Dendritic cell treated with granulocyte-macrophage colony-stimulating factor and Interleukin-4, amounts not matched to agents 40 ng/mL and 50 ng/mL, for 4 days (primary cell): ENCODE measurements around the gene KRTAP10-4.
"Not testable (repeated sequence)": the region's sequence is repeated elsewhere in the genome, so short reads cannot be mapped to it uniquely, and the experiment has no call there.

Source experiments
- H3K27ac Mint-ChIP-seq: one replicate; pipeline ENCODE4 v1.8.0; 2022; ENCODE audit warnings: mild to moderate bottlenecking, mixed read lengths
- H3K27me3 Mint-ChIP-seq: one replicate; pipeline ENCODE4 v1.8.0; 2022; ENCODE audit warnings: mild to moderate bottlenecking, mixed read lengths
- H3K36me3 Mint-ChIP-seq: one replicate; pipeline ENCODE4 v1.8.0; 2022; ENCODE audit warnings: low read depth, mixed read lengths
- H3K4me1 Mint-ChIP-seq: one replicate; pipeline ENCODE4 v1.8.0; 2022; ENCODE audit warnings: low read depth, mixed read lengths
- H3K4me3 Mint-ChIP-seq: one replicate; pipeline ENCODE4 v1.8.0; 2022; ENCODE audit warnings: mild to moderate bottlenecking, moderate library complexity, mixed read lengths
- H3K9me3 Mint-ChIP-seq: one replicate; pipeline ENCODE4 v1.8.0; 2022; ENCODE audit warnings: mixed read lengths
- intact Hi-C: fragments of 100-400 bp; cut with micrococcal nuclease; formaldehyde crosslinking; loops from one replicate; pipeline ENCODE4 v1.15.0; 2022

KRTAP10-4 gene

GRCh38 chr21:44544566-44544965, 29.0 kb upstream of the KRTAP10-4 start:
- no peak overlapping the region for H3K4me3 Mint-ChIP-seq
- intact Hi-C loops = no loop called here

GRCh38 chr21:44547656-44548331, 25.7 kb upstream of the KRTAP10-4 start:
- intact Hi-C loops = no loop called here
- H3K9me3 Mint-ChIP-seq = peaks cover 15% of the 10 kb centered on the region
- H3K4me3 Mint-ChIP-seq = no peak overlapping the region
- no peak overlapping the region for H3K27ac Mint-ChIP-seq
- H3K4me1 Mint-ChIP-seq = no peaks in the 10 kb centered on the region
- no peaks in the 10 kb centered on the region for H3K36me3 Mint-ChIP-seq
- H3K27me3 Mint-ChIP-seq = peaks cover 57% of the 10 kb centered on the region

More at GRCh38 chr21:44544566-44544965, 29.0 kb upstream of the KRTAP10-4 start:
- Mint-ChIP-seq H3K36me3 (no peaks in the 10 kb centered on the region), H3K9me3 (peaks cover 15% of the 10 kb centered on the region), H3K27me3 (peaks cover 31% of the 10 kb centered on the region), H3K27ac (no peak overlapping the region), H3K4me1 (no peaks in the 10 kb centered on the region)

GRCh38 chr21:44548381-44548780, 25.1 kb upstream of the KRTAP10-4 start:
- intact Hi-C loops = no loop called here
- no peaks in the 10 kb centered on the region for H3K36me3 Mint-ChIP-seq
- peaks cover 60% of the 10 kb centered on the region for H3K27me3 Mint-ChIP-seq
- no peak overlapping the region for H3K4me3 Mint-ChIP-seq
- H3K4me1 Mint-ChIP-seq = no peaks in the 10 kb centered on the region
- no peak overlapping the region for H3K27ac Mint-ChIP-seq
- peaks cover 15% of the 10 kb centered on the region for H3K9me3 Mint-ChIP-seq

- Mint-ChIP-seq H3K4me1 (no peaks in the 10 kb centered on the region), H3K4me3 (no peak overlapping the region), H3K27me3 (peaks cover 60% of the 10 kb centered on the region), H3K36me3 (no peaks in the 10 kb centered on the region), H3K9me3 (peaks cover 15% of the 10 kb centered on the region), H3K27ac (no peak overlapping the region)
- intact Hi-C loops = no loop called here
These were observed 24.6 kb upstream of the KRTAP10-4 start for GRCh38 chr21:44548922-44549321.

GRCh38 chr21:44549525-44550211, 23.9 kb upstream of the KRTAP10-4 start:
- intact Hi-C loops = no loop called here
- peaks cover 15% of the 10 kb centered on the region for H3K9me3 Mint-ChIP-seq
- peaks cover 63% of the 10 kb centered on the region for H3K27me3 Mint-ChIP-seq
- no peaks in the 10 kb centered on the region for H3K4me1 Mint-ChIP-seq
- H3K27ac Mint-ChIP-seq = no peak overlapping the region
- no peak overlapping the region for H3K4me3 Mint-ChIP-seq
- no peaks in the 10 kb centered on the region for H3K36me3 Mint-ChIP-seq

- intact Hi-C loops, H3K4me3 Mint-ChIP-seq, H3K36me3 Mint-ChIP-seq, H3K27ac Mint-ChIP-seq, H3K4me1 Mint-ChIP-seq: not testable (repeated sequence)
- Mint-ChIP-seq H3K9me3 (peaks cover 15% of the 10 kb centered on the region), H3K27me3 (peaks cover 63% of the 10 kb centered on the region)
These were observed 23.2 kb upstream of the KRTAP10-4 start for GRCh38 chr21:44550285-44550684.

- Mint-ChIP-seq H3K4me1 (no peaks in the 10 kb centered on the region), H3K36me3 (no peaks in the 10 kb centered on the region), H3K27ac (no peak overlapping the region), H3K27me3 (peaks cover 64% of the 10 kb centered on the region), H3K9me3 (peaks cover 15% of the 10 kb centered on the region), H3K4me3 (no peak overlapping the region)
- intact Hi-C loops = no loop called here
These were observed 22.7 kb upstream of the KRTAP10-4 start for GRCh38 chr21:44550807-44551206.

- intact Hi-C loops = no loop called here
- peaks cover 13% of the 10 kb centered on the region for H3K9me3 Mint-ChIP-seq
- no peak within 1 kb of the TSS for H3K27ac Mint-ChIP-seq
- H3K4me1 Mint-ChIP-seq = no peaks in the 10 kb centered on the region
- H3K4me3 Mint-ChIP-seq = no peak within 1 kb of the TSS
- H3K27me3 Mint-ChIP-seq = peaks cover 65% of the 10 kb centered on the region
- no peaks in the 10 kb centered on the region for H3K36me3 Mint-ChIP-seq
These were observed 22.1 kb upstream of the KRTAP10-4 start, which contains the start of gene KRTAP10-2 for GRCh38 chr21:44551340-44551961. Gene KRTAP10-2, minus strand, starts transcription at chr21:44551505. Its CDS starts 47 bp downstream, at chr21:44551458.

GRCh38 chr21:44552136-44552535, 21.4 kb upstream of the KRTAP10-4 start:
- no peaks in the 10 kb centered on the region for H3K36me3 Mint-ChIP-seq
- H3K27me3 Mint-ChIP-seq = peaks cover 58% of the 10 kb centered on the region
- intact Hi-C loops = no loop called here
- no peaks in the 10 kb centered on the region for H3K4me1 Mint-ChIP-seq
- peaks cover 6% of the 10 kb centered on the region for H3K9me3 Mint-ChIP-seq
- H3K27ac Mint-ChIP-seq = no peak overlapping the region
- no peak overlapping the region for H3K4me3 Mint-ChIP-seq

GRCh38 chr21:44552681-44553080, 20.8 kb upstream of the KRTAP10-4 start:
- Mint-ChIP-seq H3K36me3 (no peaks in the 10 kb centered on the region), H3K9me3 (peaks cover under 1% of the 10 kb centered on the region), H3K27ac (no peak overlapping the region), H3K27me3 (peaks cover 57% of the 10 kb centered on the region), H3K4me1 (no peaks in the 10 kb centered on the region), H3K4me3 (no peak overlapping the region)
- intact Hi-C loops = no loop called here

GRCh38 chr21:44555200-44555875, 18.2 kb upstream of the KRTAP10-4 start:
- Mint-ChIP-seq H3K4me3 (no peak overlapping the region), H3K36me3 (no peaks in the 10 kb centered on the region), H3K9me3 (peaks cover 1% of the 10 kb centered on the region), H3K27me3 (peaks cover 49% of the 10 kb centered on the region), H3K27ac (no peak overlapping the region), H3K4me1 (no peaks in the 10 kb centered on the region)
- intact Hi-C loops = no loop called here

- Mint-ChIP-seq H3K4me1 (no peaks in the 10 kb centered on the region), H3K36me3 (no peaks in the 10 kb centered on the region), H3K9me3 (peaks cover 10% of the 10 kb centered on the region), H3K4me3 (no peak overlapping the region), H3K27me3 (peaks cover 46% of the 10 kb centered on the region), H3K27ac (no peak overlapping the region)
- intact Hi-C loops = no loop called here
These were observed 16.6 kb upstream of the KRTAP10-4 start for GRCh38 chr21:44556879-44557278.

- Mint-ChIP-seq H3K9me3 (peaks cover 18% of the 10 kb centered on the region), H3K4me3 (no peak overlapping the region), H3K27me3 (peaks cover 40% of the 10 kb centered on the region), H3K27ac (no peak overlapping the region), H3K36me3 (no peaks in the 10 kb centered on the region), H3K4me1 (no peaks in the 10 kb centered on the region)
- intact Hi-C loops = no loop called here
These were observed 15.8 kb upstream of the KRTAP10-4 start for GRCh38 chr21:44557491-44558328.
